SK-N-SH (cell line): ENCODE data around the gene GNPAT.

Experiments
- EP300 ChIP-seq, 2 experiments: IDR thresholded peaks; 2 replicates each; pipeline versions ENCODE4 v1.4.0 to v1.6.1; 2012; ENCODE audit warnings: borderline replicate concordance in 1 of 2, low read depth in 1 of 2, low read length in 1 of 2
- EZH2phosphoT487 ChIP-seq: fragments of 200-600 bp; sonication (generic); IDR thresholded peaks from 2 replicates; pipeline ENCODE4 v1.6.1; 2017; ENCODE audit warnings: low read depth, mixed run types, mild to moderate bottlenecking, antibody characterized with exemption, moderate library complexity, borderline replicate concordance
- FOXJ3 ChIP-seq: sonication (generic); formaldehyde crosslinking; IDR thresholded peaks from 2 replicates; pipeline ENCODE4 v1.5.1; 2020; ENCODE audit warnings: mild to moderate bottlenecking, missing genetic modification reagents
- GABPA ChIP-seq: IDR thresholded peaks from 2 replicates; pipeline ENCODE4 v1.4.0; 2012; ENCODE audit warnings: low read depth, mild to moderate bottlenecking
- IRF3 ChIP-seq: fragments of 150-350 bp; IDR thresholded peaks from 2 replicates; pipeline ENCODE4 v1.6.1; 2016; ENCODE audit warnings: mild to moderate bottlenecking, low read depth, low read length
- MXI1 ChIP-seq: IDR thresholded peaks from 2 replicates; pipeline ENCODE4 v1.6.1; 2012; ENCODE audit warnings: mild to moderate bottlenecking, low read depth, low read length, improper control_type of control experiment
- POLR2AphosphoS5 ChIP-seq: IDR thresholded peaks from 2 replicates; pipeline ENCODE4 v1.6.1; 2012; ENCODE audit warnings: low read depth, low read length
- SMC3 ChIP-seq: IDR thresholded peaks from 2 replicates; pipeline ENCODE4 v1.6.1; 2012; ENCODE audit warnings: low read depth, low read length, improper control_type of control experiment
- USF2 ChIP-seq: fragments of 150-350 bp; IDR thresholded peaks from 2 replicates; pipeline ENCODE4 v1.6.1; 2017; ENCODE audit warnings: antibody characterized with exemption, low read length, low read depth, borderline replicate concordance
- YY1 ChIP-seq: IDR thresholded peaks from 2 replicates; pipeline ENCODE4 v1.4.0; 2012; ENCODE audit warnings: low read depth, mild to moderate bottlenecking
- ZBTB33 ChIP-seq: IDR thresholded peaks from 2 replicates; pipeline ENCODE4 v1.4.0; 2012; ENCODE audit warnings: low read depth, borderline replicate concordance
- TF ChIP-seq, protein P1 (sequence below): IDR thresholded peaks from 2 replicates; pipeline ENCODE4 v1.4.0; 2012; ENCODE audit warnings: low read depth
- TF ChIP-seq, protein P2 (sequence below): fragments of 200-600 bp; sonication (generic); IDR thresholded peaks from 2 replicates; pipeline ENCODE4 v1.6.1; 2017; ENCODE audit warnings: antibody characterized with exemption, mild to moderate bottlenecking, moderate library complexity
- TF ChIP-seq, protein P3 (sequence below): IDR thresholded peaks from 2 replicates; pipeline ENCODE4 v1.6.1; 2012; ENCODE audit warnings: mild to moderate bottlenecking, low read depth, low read length, moderate library complexity

DNA sequence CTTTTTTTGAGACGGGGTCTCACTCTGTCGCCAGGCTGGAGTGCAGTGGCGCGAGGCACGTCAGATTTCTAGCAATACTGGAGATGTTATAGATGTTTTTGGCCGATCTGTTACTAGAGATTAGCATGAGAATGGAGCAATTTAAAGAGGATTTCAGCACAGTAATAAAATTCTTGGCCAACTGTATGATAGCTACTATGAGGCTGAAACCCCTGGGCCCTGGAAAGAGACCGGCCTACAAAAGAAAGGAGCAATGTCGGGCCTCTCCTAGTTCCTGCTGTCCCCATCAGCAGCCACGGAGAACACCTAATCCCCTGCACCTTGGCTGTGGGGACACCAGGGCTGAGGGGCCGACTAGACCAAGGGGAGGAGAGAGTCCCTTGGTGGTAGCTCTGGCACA, 9.5 kb upstream of the GNPAT start:
- TF ChIP-seq EP300 (IDR thresholded peaks at IDR 0.05; ENCODE audit: borderline replicate concordance in 1 of 2, low read depth in 1 of 2, low read length in 1 of 2) = no peak
- TF ChIP-seq IRF3 = no peak
- TF ChIP-seq SMC3 = no peak
- TF ChIP-seq GABPA = no peak
- TF ChIP-seq USF2 = no peak
- TF ChIP-seq, protein P1, sequence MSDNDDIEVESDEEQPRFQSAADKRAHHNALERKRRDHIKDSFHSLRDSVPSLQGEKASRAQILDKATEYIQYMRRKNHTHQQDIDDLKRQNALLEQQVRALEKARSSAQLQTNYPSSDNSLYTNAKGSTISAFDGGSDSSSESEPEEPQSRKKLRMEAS = no peak
- TF ChIP-seq POLR2AphosphoS5 = no peak
- TF ChIP-seq, protein P2, sequence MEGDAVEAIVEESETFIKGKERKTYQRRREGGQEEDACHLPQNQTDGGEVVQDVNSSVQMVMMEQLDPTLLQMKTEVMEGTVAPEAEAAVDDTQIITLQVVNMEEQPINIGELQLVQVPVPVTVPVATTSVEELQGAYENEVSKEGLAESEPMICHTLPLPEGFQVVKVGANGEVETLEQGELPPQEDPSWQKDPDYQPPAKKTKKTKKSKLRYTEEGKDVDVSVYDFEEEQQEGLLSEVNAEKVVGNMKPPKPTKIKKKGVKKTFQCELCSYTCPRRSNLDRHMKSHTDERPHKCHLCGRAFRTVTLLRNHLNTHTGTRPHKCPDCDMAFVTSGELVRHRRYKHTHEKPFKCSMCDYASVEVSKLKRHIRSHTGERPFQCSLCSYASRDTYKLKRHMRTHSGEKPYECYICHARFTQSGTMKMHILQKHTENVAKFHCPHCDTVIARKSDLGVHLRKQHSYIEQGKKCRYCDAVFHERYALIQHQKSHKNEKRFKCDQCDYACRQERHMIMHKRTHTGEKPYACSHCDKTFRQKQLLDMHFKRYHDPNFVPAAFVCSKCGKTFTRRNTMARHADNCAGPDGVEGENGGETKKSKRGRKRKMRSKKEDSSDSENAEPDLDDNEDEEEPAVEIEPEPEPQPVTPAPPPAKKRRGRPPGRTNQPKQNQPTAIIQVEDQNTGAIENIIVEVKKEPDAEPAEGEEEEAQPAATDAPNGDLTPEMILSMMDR = no peak
- no peak for TF ChIP-seq YY1
- no peak for TF ChIP-seq EZH2phosphoT487
- no peak for TF ChIP-seq FOXJ3 (CRISPR knock-in tag)
- TF ChIP-seq, protein P3, sequence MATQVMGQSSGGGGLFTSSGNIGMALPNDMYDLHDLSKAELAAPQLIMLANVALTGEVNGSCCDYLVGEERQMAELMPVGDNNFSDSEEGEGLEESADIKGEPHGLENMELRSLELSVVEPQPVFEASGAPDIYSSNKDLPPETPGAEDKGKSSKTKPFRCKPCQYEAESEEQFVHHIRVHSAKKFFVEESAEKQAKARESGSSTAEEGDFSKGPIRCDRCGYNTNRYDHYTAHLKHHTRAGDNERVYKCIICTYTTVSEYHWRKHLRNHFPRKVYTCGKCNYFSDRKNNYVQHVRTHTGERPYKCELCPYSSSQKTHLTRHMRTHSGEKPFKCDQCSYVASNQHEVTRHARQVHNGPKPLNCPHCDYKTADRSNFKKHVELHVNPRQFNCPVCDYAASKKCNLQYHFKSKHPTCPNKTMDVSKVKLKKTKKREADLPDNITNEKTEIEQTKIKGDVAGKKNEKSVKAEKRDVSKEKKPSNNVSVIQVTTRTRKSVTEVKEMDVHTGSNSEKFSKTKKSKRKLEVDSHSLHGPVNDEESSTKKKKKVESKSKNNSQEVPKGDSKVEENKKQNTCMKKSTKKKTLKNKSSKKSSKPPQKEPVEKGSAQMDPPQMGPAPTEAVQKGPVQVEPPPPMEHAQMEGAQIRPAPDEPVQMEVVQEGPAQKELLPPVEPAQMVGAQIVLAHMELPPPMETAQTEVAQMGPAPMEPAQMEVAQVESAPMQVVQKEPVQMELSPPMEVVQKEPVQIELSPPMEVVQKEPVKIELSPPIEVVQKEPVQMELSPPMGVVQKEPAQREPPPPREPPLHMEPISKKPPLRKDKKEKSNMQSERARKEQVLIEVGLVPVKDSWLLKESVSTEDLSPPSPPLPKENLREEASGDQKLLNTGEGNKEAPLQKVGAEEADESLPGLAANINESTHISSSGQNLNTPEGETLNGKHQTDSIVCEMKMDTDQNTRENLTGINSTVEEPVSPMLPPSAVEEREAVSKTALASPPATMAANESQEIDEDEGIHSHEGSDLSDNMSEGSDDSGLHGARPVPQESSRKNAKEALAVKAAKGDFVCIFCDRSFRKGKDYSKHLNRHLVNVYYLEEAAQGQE = no peak
- TF ChIP-seq MXI1 = no peak
- no peak for TF ChIP-seq ZBTB33
